Measurements from ENCODE around the gene SKA2.

- no peak for TF ChIP-seq CTCF (IDR thresholded peaks at IDR 0.05; ENCODE audit: insufficient read depth, low read length)
- TF ChIP-seq POLR2AphosphoS5 (IDR thresholded peaks at IDR 0.05; ENCODE audit: low read depth), result no peak
- TF ChIP-seq REST (IDR thresholded peaks at IDR 0.05; ENCODE audit: insufficient replicate concordance, low read depth), result no peak
Observed at GRCh38 chr17:59202320-59202719, 47.3 kb upstream of the SKA2 start.
